ENCODE data around the gene CAMKK1.

DNA sequence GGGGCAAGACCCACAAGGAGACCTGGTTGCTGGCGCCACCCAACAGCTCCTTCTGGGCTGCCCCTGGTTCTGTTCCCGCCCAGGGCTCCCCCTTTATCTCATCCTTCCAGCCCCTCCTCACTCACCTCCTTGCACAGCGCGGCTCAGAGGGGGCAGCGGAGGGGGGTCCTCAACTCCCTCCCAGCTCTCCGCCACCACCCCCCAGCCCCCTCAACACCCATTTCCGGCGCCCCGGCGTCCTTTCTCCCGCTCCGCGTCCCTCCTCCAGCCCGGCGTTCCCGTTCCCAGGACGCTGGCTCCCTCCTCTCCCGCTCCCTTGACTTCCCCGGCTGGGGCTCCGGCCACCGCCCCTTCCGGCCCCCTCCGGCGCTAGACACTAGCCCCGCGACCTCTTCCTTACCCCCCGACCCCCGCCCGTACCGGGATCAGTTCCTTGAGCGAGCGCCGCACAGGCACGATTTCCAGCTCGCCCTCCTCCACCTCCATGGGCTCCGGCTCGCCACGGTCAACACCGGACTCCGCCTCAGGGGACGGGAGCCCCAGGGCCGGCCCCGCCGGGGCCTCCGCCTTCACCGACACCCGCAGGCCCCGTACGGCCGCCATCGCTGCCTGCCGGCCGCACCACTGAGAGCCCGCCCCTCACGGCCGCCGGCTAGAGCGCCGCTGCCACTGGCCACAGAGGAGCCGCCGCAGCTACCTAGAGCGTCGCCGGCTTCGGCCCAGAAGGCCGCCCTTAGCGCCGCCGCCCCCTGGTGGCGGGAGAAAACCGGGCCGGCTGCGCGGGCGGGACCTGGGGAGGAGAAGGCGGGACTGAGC, 47.0 kb downstream of the CAMKK1 start, which contains the start of gene NCBP3:
- TF ChIP-seq, protein P1, sequence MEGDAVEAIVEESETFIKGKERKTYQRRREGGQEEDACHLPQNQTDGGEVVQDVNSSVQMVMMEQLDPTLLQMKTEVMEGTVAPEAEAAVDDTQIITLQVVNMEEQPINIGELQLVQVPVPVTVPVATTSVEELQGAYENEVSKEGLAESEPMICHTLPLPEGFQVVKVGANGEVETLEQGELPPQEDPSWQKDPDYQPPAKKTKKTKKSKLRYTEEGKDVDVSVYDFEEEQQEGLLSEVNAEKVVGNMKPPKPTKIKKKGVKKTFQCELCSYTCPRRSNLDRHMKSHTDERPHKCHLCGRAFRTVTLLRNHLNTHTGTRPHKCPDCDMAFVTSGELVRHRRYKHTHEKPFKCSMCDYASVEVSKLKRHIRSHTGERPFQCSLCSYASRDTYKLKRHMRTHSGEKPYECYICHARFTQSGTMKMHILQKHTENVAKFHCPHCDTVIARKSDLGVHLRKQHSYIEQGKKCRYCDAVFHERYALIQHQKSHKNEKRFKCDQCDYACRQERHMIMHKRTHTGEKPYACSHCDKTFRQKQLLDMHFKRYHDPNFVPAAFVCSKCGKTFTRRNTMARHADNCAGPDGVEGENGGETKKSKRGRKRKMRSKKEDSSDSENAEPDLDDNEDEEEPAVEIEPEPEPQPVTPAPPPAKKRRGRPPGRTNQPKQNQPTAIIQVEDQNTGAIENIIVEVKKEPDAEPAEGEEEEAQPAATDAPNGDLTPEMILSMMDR (conservative IDR thresholded peaks at IDR 0.05) = peak; percentile 95
- no peak for TF ChIP-seq EZH2 (IDR thresholded peaks at IDR 0.05; ENCODE audit: low read depth)
